ENCODE measurements around the gene TIGD7.

GRCh38 chr16:3249451-3249850, 55.8 kb downstream of the TIGD7 start:
- no peak for TF ChIP-seq SPI1 (IDR thresholded peaks at IDR 0.05; ENCODE audit: borderline replicate concordance, low read depth)
- no peak for TF ChIP-seq POLR2AphosphoS5 (IDR thresholded peaks at IDR 0.05; ENCODE audit: low read depth)
- TF ChIP-seq, protein P1, sequence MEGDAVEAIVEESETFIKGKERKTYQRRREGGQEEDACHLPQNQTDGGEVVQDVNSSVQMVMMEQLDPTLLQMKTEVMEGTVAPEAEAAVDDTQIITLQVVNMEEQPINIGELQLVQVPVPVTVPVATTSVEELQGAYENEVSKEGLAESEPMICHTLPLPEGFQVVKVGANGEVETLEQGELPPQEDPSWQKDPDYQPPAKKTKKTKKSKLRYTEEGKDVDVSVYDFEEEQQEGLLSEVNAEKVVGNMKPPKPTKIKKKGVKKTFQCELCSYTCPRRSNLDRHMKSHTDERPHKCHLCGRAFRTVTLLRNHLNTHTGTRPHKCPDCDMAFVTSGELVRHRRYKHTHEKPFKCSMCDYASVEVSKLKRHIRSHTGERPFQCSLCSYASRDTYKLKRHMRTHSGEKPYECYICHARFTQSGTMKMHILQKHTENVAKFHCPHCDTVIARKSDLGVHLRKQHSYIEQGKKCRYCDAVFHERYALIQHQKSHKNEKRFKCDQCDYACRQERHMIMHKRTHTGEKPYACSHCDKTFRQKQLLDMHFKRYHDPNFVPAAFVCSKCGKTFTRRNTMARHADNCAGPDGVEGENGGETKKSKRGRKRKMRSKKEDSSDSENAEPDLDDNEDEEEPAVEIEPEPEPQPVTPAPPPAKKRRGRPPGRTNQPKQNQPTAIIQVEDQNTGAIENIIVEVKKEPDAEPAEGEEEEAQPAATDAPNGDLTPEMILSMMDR (IDR thresholded peaks at IDR 0.05; ENCODE audit: insufficient read depth, low read length), result no peak
- no peak for TF ChIP-seq REST (IDR thresholded peaks at IDR 0.05; ENCODE audit: insufficient replicate concordance, low read depth)
- TF ChIP-seq GABPA (IDR thresholded peaks at IDR 0.05; ENCODE audit: low read depth), result no peak
